ENCODE measurements around the gene DIO3.

DIO3 gene

GRCh38 chr14:101582294-101582693 is 21.0 kb downstream of the DIO3 start:
- TF ChIP-seq CTCF (IDR thresholded peaks at IDR 0.05; ENCODE audit: low read length) (no peak), EZH2 (IDR thresholded peaks at IDR 0.05; ENCODE audit: borderline replicate concordance, low read length) (no peak)
- Histone ChIP-seq H4K20me1 (ENCODE audit: insufficient read depth, low read length) (no peaks in the 10 kb centered on the region), H3K79me2 (ENCODE audit: insufficient read depth, low read length) (no peaks in the 10 kb centered on the region), H2AFZ (ENCODE audit: low read length) (no peak overlapping the region), H3K9me2 (ENCODE audit: low read depth, low read length) (no peaks in the 10 kb centered on the region), H3K27ac (ENCODE audit: low read depth, low read length, poor library complexity, severe bottlenecking) (no peak overlapping the region), H3K4me1 (ENCODE audit: insufficient read depth, low read length, severe bottlenecking) (no peaks in the 10 kb centered on the region), H3K9ac (ENCODE audit: low read length) (no peak overlapping the region), H3F3A (ENCODE audit: insufficient read depth, low read length) (no peaks in the 10 kb centered on the region), H3K36me3 (ENCODE audit: insufficient read depth, low read length) (no peaks in the 10 kb centered on the region), H3K4me2 (ENCODE audit: low read length) (no peak overlapping the region), H3K4me3 (ENCODE audit: low read depth, low read length, poor library complexity, severe bottlenecking) (no peak overlapping the region), H3K27me3 (ENCODE audit: insufficient read depth, low read length) (no peaks in the 10 kb centered on the region; the same call in 1 of the 2 replicates), H3K9me3 (ENCODE audit: low read length) (no peaks in the 10 kb centered on the region)

GRCh38 chr14:101583006-101583714 is 21.9 kb downstream of the DIO3 start:
- no peak overlapping the region for H2AFZ ChIP-seq (ENCODE audit: low read length)
- H3K4me1 ChIP-seq (ENCODE audit: insufficient read depth, low read length, severe bottlenecking): no peaks in the 10 kb centered on the region
- no peaks in the 10 kb centered on the region for H3K79me2 ChIP-seq (ENCODE audit: insufficient read depth, low read length)
- H3K27me3 ChIP-seq (ENCODE audit: insufficient read depth, low read length): no peaks in the 10 kb centered on the region; the same call in 1 of the 2 replicates
- H4K20me1 ChIP-seq (ENCODE audit: insufficient read depth, low read length): no peaks in the 10 kb centered on the region
- TF ChIP-seq CTCF (IDR thresholded peaks at IDR 0.05; ENCODE audit: low read length) (no peak), EZH2 (IDR thresholded peaks at IDR 0.05; ENCODE audit: borderline replicate concordance, low read length) (no peak)
- H3K4me3 ChIP-seq (ENCODE audit: low read depth, low read length, poor library complexity, severe bottlenecking): no peak overlapping the region
- H3F3A ChIP-seq (ENCODE audit: insufficient read depth, low read length): no peaks in the 10 kb centered on the region
- no peak overlapping the region for H3K9ac ChIP-seq (ENCODE audit: low read length)
- no peak overlapping the region for H3K27ac ChIP-seq (ENCODE audit: low read depth, low read length, poor library complexity, severe bottlenecking)
- no peaks in the 10 kb centered on the region for H3K9me2 ChIP-seq (ENCODE audit: low read depth, low read length)
- H3K4me2 ChIP-seq (ENCODE audit: low read length): no peak overlapping the region
- H3K9me3 ChIP-seq (ENCODE audit: low read length): no peaks in the 10 kb centered on the region
- no peaks in the 10 kb centered on the region for H3K36me3 ChIP-seq (ENCODE audit: insufficient read depth, low read length)

DNA sequence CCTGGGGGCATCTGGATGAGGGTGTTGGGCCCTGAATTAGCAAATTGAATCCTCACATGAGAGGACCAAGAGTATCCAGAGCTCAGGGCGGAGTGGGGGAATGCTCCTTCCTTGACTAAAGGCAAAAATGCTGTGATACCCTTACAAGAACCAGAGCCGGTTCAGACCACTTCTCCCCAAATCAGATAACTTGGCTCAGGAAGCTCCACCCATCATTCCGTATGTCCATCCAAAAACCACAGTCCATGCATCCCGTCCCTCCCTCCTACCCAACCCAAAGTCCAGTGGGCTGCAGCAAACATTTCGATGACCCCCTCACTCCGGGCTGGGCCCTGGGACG is 22.4 kb downstream of the DIO3 start:
- no peaks in the 10 kb centered on the region for H3K9me3 ChIP-seq (ENCODE audit: low read length)
- H3K27ac ChIP-seq (ENCODE audit: low read depth, low read length, poor library complexity, severe bottlenecking): no peak overlapping the region
- H3F3A ChIP-seq (ENCODE audit: insufficient read depth, low read length): no peaks in the 10 kb centered on the region
- H3K79me2 ChIP-seq (ENCODE audit: insufficient read depth, low read length): no peaks in the 10 kb centered on the region
- H2AFZ ChIP-seq (ENCODE audit: low read length): no peak overlapping the region
- no peaks in the 10 kb centered on the region for H3K9me2 ChIP-seq (ENCODE audit: low read depth, low read length)
- H3K4me1 ChIP-seq (ENCODE audit: insufficient read depth, low read length, severe bottlenecking): no peaks in the 10 kb centered on the region
- H3K4me3 ChIP-seq (ENCODE audit: low read depth, low read length, poor library complexity, severe bottlenecking): no peak overlapping the region
- H4K20me1 ChIP-seq (ENCODE audit: insufficient read depth, low read length): no peaks in the 10 kb centered on the region
- no peak overlapping the region for H3K9ac ChIP-seq (ENCODE audit: low read length)
- H3K4me2 ChIP-seq (ENCODE audit: low read length): no peak overlapping the region
- TF ChIP-seq EZH2 (IDR thresholded peaks at IDR 0.05; ENCODE audit: borderline replicate concordance, low read length) (no peak), CTCF (IDR thresholded peaks at IDR 0.05; ENCODE audit: low read length) (no peak)
- no peaks in the 10 kb centered on the region for H3K36me3 ChIP-seq (ENCODE audit: insufficient read depth, low read length)
- no peaks in the 10 kb centered on the region; the same call in 1 of the 2 replicates for H3K27me3 ChIP-seq (ENCODE audit: insufficient read depth, low read length)
